H1 (cell line): Measurements from ENCODE around the gene BCL3. TPM values are rescaled to one million over a fixed set of nuclear protein-coding genes. Genes with fewer than 3 reads are reported as not detected.
A peak's percentile ranks its signal among the peaks of the same experiment; 100 is the strongest.

Experiments used
- CTCF ChIA-PET: fragments of 300-600 bp; sonication (Branson Sonifier 250); formaldehyde crosslinking; loops from one replicate; lab custom pipeline; 2021; ENCODE audit not compliant: partially characterized antibody; lab: Charles Lee
- POLR2A ChIA-PET: fragments of 300-600 bp; sonication (Branson Sonifier 250); formaldehyde crosslinking; loops from one replicate; lab custom pipeline; 2021; ENCODE audit warnings: inconsistent platforms; ENCODE audit not compliant: partially characterized antibody; lab: Charles Lee
- DNase-seq, 2 experiments: peaks; one replicate each; pipeline versions ENCODE4 v3.0.0 to v3.0.0-alpha.2; 2010 to 2022; ENCODE audit warnings: low spot score in 2 of 2, low read depth in 1 of 2, mixed read lengths in 1 of 2
- FAIRE-seq: peaks from 2 replicates; lab custom pipeline; 2011; peaks lifted over from hg19 to GRCh38; lab: Jason Lieb, UNC
- H2AFZ ChIP-seq: 2 replicates; pipeline ENCODE4 v1.8.1; 2012; ENCODE audit warnings: low read length, inconsistent platforms
- H2AK5ac ChIP-seq: 2 replicates; pipeline ENCODE4 v1.6.1; 2013; ENCODE audit warnings: low read depth, low read length
- H2BK120ac ChIP-seq: replicated peaks from 2 replicates; pipeline ENCODE3; 2013; ENCODE audit warnings: low read depth, low read length, inconsistent platforms
- H2BK12ac ChIP-seq: 2 replicates; pipeline ENCODE4 v1.6.1; 2013; ENCODE audit warnings: low read depth, low read length
- H2BK15ac ChIP-seq: 2 replicates; pipeline ENCODE4 v1.6.1; 2013; ENCODE audit warnings: low read length
- H2BK20ac ChIP-seq: 2 replicates; pipeline ENCODE4 v1.6.1; 2013; ENCODE audit warnings: low read length
- H2BK5ac ChIP-seq: 2 replicates; pipeline ENCODE4 v1.6.1; 2013; ENCODE audit warnings: low read depth, low read length
- H3K14ac ChIP-seq: 2 replicates; pipeline ENCODE4 v1.6.1; 2013; ENCODE audit warnings: inconsistent platforms; ENCODE audit not compliant: insufficient read length
- H3K18ac ChIP-seq: 2 replicates; pipeline ENCODE4 v1.6.1; 2013; ENCODE audit warnings: low read length; ENCODE audit errors: extremely low read depth
- H3K23ac ChIP-seq: 2 replicates; pipeline ENCODE4 v1.6.1; 2013; ENCODE audit warnings: inconsistent platforms; ENCODE audit not compliant: insufficient read length
- H3K23me2 ChIP-seq: 2 replicates; pipeline ENCODE4 v1.6.1; 2013; ENCODE audit warnings: low read depth, low read length
- H3K27ac ChIP-seq: 2 replicates; pipeline ENCODE4 v1.6.1; 2011; ENCODE audit warnings: low read depth, low read length, inconsistent platforms
- H3K27me3 ChIP-seq, 4 experiments: replicated peaks in 1 of 4; 1 replicate in 1 of 4; 2 replicates in 3 of 4; pipeline versions ENCODE4 v1.6.1 to v1.8.1; 2011 to 2013; ENCODE audit warnings: low read length in 3 of 4, mild to moderate bottlenecking in 3 of 4, inconsistent platforms in 2 of 4, mixed read lengths in 2 of 4, moderate library complexity in 1 of 4; ENCODE audit not compliant: control insufficient read depth in 3 of 4, insufficient read depth in 3 of 4; ENCODE audit errors: extremely low read depth in 1 of 4
- H3K36me3 ChIP-seq, 4 experiments: 2 replicates each; pipeline versions ENCODE4 v1.6.1 to v1.8.1; 2011 to 2013; ENCODE audit warnings: mild to moderate bottlenecking in 4 of 4, low read length in 3 of 4, moderate library complexity in 2 of 4, control low read depth in 1 of 4, inconsistent platforms in 1 of 4; ENCODE audit not compliant: insufficient read depth in 4 of 4, control insufficient read depth in 2 of 4
- H3K4ac ChIP-seq: replicated peaks from 2 replicates; pipeline ENCODE3; 2013; ENCODE audit warnings: low read length, low read depth, mixed read lengths, inconsistent platforms; ENCODE audit not compliant: insufficient read length
- H3K4me1 ChIP-seq, 4 experiments: replicated peaks in 1 of 4; 1 replicate in 1 of 4; 2 replicates in 3 of 4; pipeline versions ENCODE4 v1.6.1 to v1.8.1; 2011 to 2013; ENCODE audit warnings: low read length in 3 of 4, inconsistent platforms in 2 of 4, mixed read lengths in 1 of 4; ENCODE audit not compliant: insufficient read depth in 4 of 4, control insufficient read depth in 3 of 4
- H3K4me2 ChIP-seq, 2 experiments: 2 replicates each; pipeline versions ENCODE4 v1.6.1 to v1.8.1; 2011 to 2013; ENCODE audit warnings: low read depth in 2 of 2, low read length in 2 of 2, control low read depth in 1 of 2, inconsistent platforms in 1 of 2, mild to moderate bottlenecking in 1 of 2; ENCODE audit not compliant: insufficient read depth in 1 of 2
- H3K4me3 ChIP-seq, 4 experiments: fragments of 200-600, 300-600 bp in 1 of 4; sonication (generic), shearing (Covaris generic), sonication (Bioruptor Twin) in 1 of 4; 2 replicates each; pipeline versions ENCODE4 v1.5.1 to v1.8.1; 2011 to 2016; ENCODE audit warnings: low read length in 4 of 4, low read depth in 3 of 4, control low read depth in 2 of 4, inconsistent platforms in 2 of 4, mild to moderate bottlenecking in 2 of 4, mixed read lengths in 1 of 4, moderate library complexity in 1 of 4; ENCODE audit not compliant: insufficient read depth in 2 of 4; ENCODE audit errors: extremely low read depth in 1 of 4
- H3K56ac ChIP-seq: replicated peaks from 2 replicates; pipeline ENCODE3; 2013; ENCODE audit warnings: low read depth, mild to moderate bottlenecking, mixed read lengths, low read length, inconsistent platforms; ENCODE audit not compliant: insufficient read length
- H3K79me1 ChIP-seq: 2 replicates; pipeline ENCODE4 v1.6.1; 2013; ENCODE audit warnings: low read depth, low read length, control low read depth
- H3K79me2 ChIP-seq, 2 experiments: 2 replicates each; pipeline versions ENCODE4 v1.6.1 to v1.8.1; 2012 to 2013; ENCODE audit warnings: low read length in 2 of 2, mild to moderate bottlenecking in 2 of 2, inconsistent platforms in 1 of 2; ENCODE audit not compliant: insufficient read depth in 2 of 2, control insufficient read depth in 1 of 2
- H3K9ac ChIP-seq, 4 experiments: replicated peaks in 1 of 4; 1 replicate in 1 of 4; 2 replicates in 3 of 4; pipeline versions ENCODE4 v1.6.1 to v1.8.1; 2011 to 2013; ENCODE audit warnings: low read depth in 3 of 4, low read length in 3 of 4, control low read depth in 2 of 4, mild to moderate bottlenecking in 2 of 4, moderate library complexity in 2 of 4, inconsistent platforms in 1 of 4; ENCODE audit errors: extremely low read depth in 1 of 4
- H3K9me3 ChIP-seq, 2 experiments: 2 replicates each; pipeline versions ENCODE4 v1.6.1 to v1.8.1; 2012 to 2013; ENCODE audit warnings: mild to moderate bottlenecking in 2 of 2, moderate library complexity in 2 of 2, control low read depth in 1 of 2, inconsistent platforms in 1 of 2, low read depth in 1 of 2, low read length in 1 of 2, mixed read lengths in 1 of 2; ENCODE audit not compliant: insufficient read depth in 2 of 2
- H4K20me1 ChIP-seq, 2 experiments: replicated peaks in 1 of 2; 2 replicates each; pipeline versions ENCODE3 to v1.8.1; 2011 to 2013; ENCODE audit warnings: inconsistent platforms in 2 of 2, low read length in 2 of 2, mild to moderate bottlenecking in 1 of 2; ENCODE audit not compliant: insufficient read depth in 2 of 2, control insufficient read depth in 1 of 2
- H4K5ac ChIP-seq: 2 replicates; pipeline ENCODE4 v1.6.1; 2013; ENCODE audit warnings: low read length, low read depth, mixed read lengths, inconsistent platforms; ENCODE audit not compliant: insufficient read length
- H4K8ac ChIP-seq: 2 replicates; pipeline ENCODE4 v1.8.0; 2013; ENCODE audit warnings: mild to moderate bottlenecking, moderate library complexity, low read length, inconsistent platforms; ENCODE audit not compliant: insufficient read depth; ENCODE audit errors: extremely low read depth
- H4K91ac ChIP-seq: replicated peaks from 2 replicates; pipeline ENCODE3; 2013; ENCODE audit warnings: low read length, mixed read lengths, inconsistent platforms; ENCODE audit not compliant: insufficient read length
- WGBS, 2 experiments: shearing (Covaris generic) in 1 of 2; methylation state at CpG; one replicate each; pipeline versions ENCODE4 v1.1.6 to v1.1.7; 2013 to 2015; ENCODE audit warnings: low lambda C conversion rate in 2 of 2, mixed read lengths in 2 of 2, inconsistent platforms in 1 of 2, low coverage in 1 of 2, missing lambda C conversion rate in 1 of 2; ENCODE audit not compliant: insufficient replicate concordance in 2 of 2, insufficient coverage in 1 of 2, insufficient read length in 1 of 2; ENCODE audit errors: extremely low coverage in 1 of 2, missing lambda C conversion rate in 1 of 2; 5-methylcytosine and 5-hydroxymethylcytosine counted together
- polyA plus RNA-seq, 7 experiments: library from polyadenylated mRNA; depleted of rRNA in 3 of 7; stranded (reverse) in 5 of 7; unstranded in 2 of 7; fragments of >200 nt in 5 of 7; fragments of 200-250 nt in 2 of 7; gene quantifications; 1 replicate in 5 of 7; 2 replicates in 1 of 7; 4 replicates in 1 of 7; pipeline versions ENCODE4 v1.2.1 to v1.2.3, GENCODE V29; 2011 to 2013; ENCODE audit warnings: missing spikeins in 2 of 7, mixed read lengths in 2 of 7
- total RNA-seq: library from RNA; stranded (reverse); fragmentation: NEBNext Ultra II Directional; extraction: Animal tissue kit (Norgen Biotek cat#: 25700); gene quantifications from 2 replicates; pipeline ENCODE4 v1.2.1, GENCODE V29; 2021

Gene BCL3
- total and polyA plus RNA-seq, 2 of the 8 experiments (the other 6 are each of a cell fraction or from before 2014, with no cell fraction given), result 0.88 to 2.4 TPM

DNA sequence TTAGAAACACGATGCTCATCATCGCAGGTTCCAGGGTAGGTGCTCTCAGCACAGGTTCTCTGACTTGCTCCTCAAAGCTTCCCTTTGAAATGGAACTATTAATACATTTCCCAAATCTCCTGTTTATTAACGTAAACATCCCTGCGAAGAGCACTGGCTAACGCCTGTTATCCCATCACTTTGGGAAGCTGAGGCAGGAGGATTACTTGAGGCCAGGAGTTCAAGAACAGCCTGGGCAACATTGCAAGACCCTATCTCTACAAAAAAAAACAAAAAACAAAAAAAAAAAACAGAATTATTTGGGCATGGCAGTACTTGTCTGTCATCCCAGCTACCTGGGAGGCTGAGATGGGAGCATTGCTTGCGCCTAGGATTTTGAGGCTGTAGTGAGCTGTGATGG is 30.9 kb upstream of the BCL3 start:
- no peaks in the 10 kb centered on the region; the same call in 1 of the 2 replicates for H3K23me2 ChIP-seq
- H2AFZ ChIP-seq, result no peak overlapping the region
- H3K4me1 ChIP-seq, result peaks cover 0 to 12% (median 8%) of the 10 kb centered on the region in 4 experiments; a peak in 6 of 7 replicates
- H2AK5ac ChIP-seq, result 0 out of 2 replicates have a peak overlapping the region, but pooled peaks have one; percentile 6
- ChIA-PET CTCF (interaction anchor here (0.6 to 20.6 kb wide), 6 partner anchors 13 to 208 kb away, joined by 3 to 468 read pairs (median 3); no protein-coding TSS in a partner anchor), POLR2A (interaction anchor here (0.9 to 1.1 kb wide), 3 partner anchors 27 to 393 kb away, joined by 3 read pairs; no protein-coding TSS in a partner anchor)
- no peak overlapping the region for H2BK5ac ChIP-seq
- H2BK15ac ChIP-seq, result no peak overlapping the region
- H4K20me1 ChIP-seq, result no peaks in the 10 kb centered on the region
- H4K8ac ChIP-seq, result no peak overlapping the region
- no peak overlapping the region for H4K5ac ChIP-seq
- H2BK120ac ChIP-seq, result no peak overlapping the region
- H3K18ac ChIP-seq, result peak overlapping the region; percentile 32; the same call in 1 of the 2 replicates
- DNase-seq (no peak), FAIRE-seq (no peak)
- no peak overlapping the region for H3K23ac ChIP-seq
- WGBS, 2 experiments, result 93% methylated on average over 6 of the region's 6 CpGs; no CpG with 5 or more reads in 1 of the 2 experiments
- no peaks in the 10 kb centered on the region; a peak in 1 of 8 replicates for H3K36me3 ChIP-seq
- H3K4ac ChIP-seq, result no peak overlapping the region
- no peak overlapping the region for H3K27ac ChIP-seq
- no peak overlapping the region; the same call in 1 of the 2 replicates for H2BK12ac ChIP-seq
- H3K79me2 ChIP-seq, result no peaks in the 10 kb centered on the region
- no peak overlapping the region for H3K4me3 ChIP-seq
- H3K9ac ChIP-seq, result no peak overlapping the region
- no peak overlapping the region for H4K91ac ChIP-seq
- no peak overlapping the region; a peak in 1 of 4 replicates for H3K4me2 ChIP-seq
- H3K14ac ChIP-seq, result no peak overlapping the region
- peak overlapping the region; percentile 80; the same call in 1 of the 2 replicates for H2BK20ac ChIP-seq
- no peaks in the 10 kb centered on the region for H3K27me3 ChIP-seq
- H3K9me3 ChIP-seq, result peaks cover 8 to 14% of the 10 kb centered on the region in 2 experiments
- H3K79me1 ChIP-seq, result no peaks in the 10 kb centered on the region
- H3K56ac ChIP-seq, result no peak overlapping the region
